ENCODE measurements around the gene PAX9. TPM values are rescaled to one million over a fixed set of nuclear protein-coding genes. Genes with fewer than 3 reads are reported as not detected.

Gene PAX9
- total RNA-seq: 83.6 TPM

- peak; percentile 92 for ATAC-seq
Measured at GRCh38 chr14:36661506-36662257, at the start of gene PAX9. PAX9 (plus strand) TSS chr14:36661860; CDS start chr14:36662090, 230 bp downstream.

- peak; percentile 38 for ATAC-seq
Measured at GRCh38 chr14:36617824-36618223, 43.8 kb upstream of the PAX9 start.

- ATAC-seq: no peak
Measured at GRCh38 chr14:36618641-36619040, 43.0 kb upstream of the PAX9 start.

GRCh38 chr14:36619131-36619530 is 42.5 kb upstream of the PAX9 start:
- ATAC-seq: no peak

GRCh38 chr14:36619853-36620252 is 41.8 kb upstream of the PAX9 start:
- no peak for ATAC-seq

GRCh38 chr14:36625014-36625413 is 36.6 kb upstream of the PAX9 start:
- no peak for ATAC-seq

- ATAC-seq: no peak
Measured at GRCh38 chr14:36625436-36625835, 36.2 kb upstream of the PAX9 start.

- no peak for ATAC-seq
Measured at GRCh38 chr14:36626151-36626550, 35.5 kb upstream of the PAX9 start.

GRCh38 chr14:36627981-36628380 is 33.7 kb upstream of the PAX9 start:
- no peak for ATAC-seq

- ATAC-seq: no peak
Measured at GRCh38 chr14:36633580-36633979, 28.1 kb upstream of the PAX9 start.

- peak; percentile 85 for ATAC-seq
Measured at GRCh38 chr14:36646664-36647416, 14.8 kb upstream of the PAX9 start.

- ATAC-seq: peak; percentile 24
Measured at GRCh38 chr14:36647417-36647823, 14.2 kb upstream of the PAX9 start.

GRCh38 chr14:36647824-36648753 is 13.6 kb upstream of the PAX9 start:
- ATAC-seq: peak; percentile 85

GRCh38 chr14:36649872-36650650 is 11.6 kb upstream of the PAX9 start:
- ATAC-seq: no peak

GRCh38 chr14:36652542-36653201 is 9.0 kb upstream of the PAX9 start:
- no peak for ATAC-seq

GRCh38 chr14:36653413-36653812 is 8.2 kb upstream of the PAX9 start:
- ATAC-seq: no peak

- ATAC-seq: no peak
Measured at GRCh38 chr14:36653962-36654793, 7.5 kb upstream of the PAX9 start.

- no peak for ATAC-seq
Measured at GRCh38 chr14:36654794-36655381, 6.8 kb upstream of the PAX9 start.

GRCh38 chr14:36655571-36655962 is 6.1 kb upstream of the PAX9 start:
- ATAC-seq: no peak

Measured in esophagus mucosa (tissue), 1 donor.